GDM1 (cell line): ENCODE results near the gene UQCRHL.
"Not testable (repeated sequence)": the region's sequence is repeated elsewhere in the genome, so short reads cannot be mapped to it uniquely, and the experiment has no call there.

Experiments used
- DNase-seq: peaks from one replicate; lab custom pipeline; 2025; lab: John Stamatoyannopoulos, UW

UQCRHL gene

GRCh38 chr1:15807549-15807948, at the start of gene UQCRHL:
UQCRHL (minus strand) TSS chr1:15807649; CDS start chr1:15807649, 0 bp downstream.
- not testable (repeated sequence) for DNase-seq

DNA sequence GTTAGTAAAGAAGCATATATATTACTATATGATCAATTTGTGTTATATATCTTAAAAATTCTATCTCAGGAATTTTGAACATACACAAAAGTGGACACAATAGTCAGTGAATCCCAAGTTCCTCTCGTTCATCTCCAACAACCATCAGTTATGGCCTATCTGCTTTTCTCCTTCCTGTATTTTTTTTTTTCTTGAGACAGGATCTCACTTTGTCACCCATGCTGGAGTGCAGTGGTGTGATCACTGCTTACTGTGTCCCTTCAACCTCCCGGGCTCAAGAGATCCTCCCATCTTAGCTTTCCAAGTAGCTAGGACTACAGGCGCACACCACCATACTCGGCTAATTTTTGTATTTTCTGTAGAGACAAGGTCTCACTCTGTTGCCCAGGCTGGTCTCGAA, 49.4 kb upstream of the UQCRHL start:
- no peak for DNase-seq

DNA sequence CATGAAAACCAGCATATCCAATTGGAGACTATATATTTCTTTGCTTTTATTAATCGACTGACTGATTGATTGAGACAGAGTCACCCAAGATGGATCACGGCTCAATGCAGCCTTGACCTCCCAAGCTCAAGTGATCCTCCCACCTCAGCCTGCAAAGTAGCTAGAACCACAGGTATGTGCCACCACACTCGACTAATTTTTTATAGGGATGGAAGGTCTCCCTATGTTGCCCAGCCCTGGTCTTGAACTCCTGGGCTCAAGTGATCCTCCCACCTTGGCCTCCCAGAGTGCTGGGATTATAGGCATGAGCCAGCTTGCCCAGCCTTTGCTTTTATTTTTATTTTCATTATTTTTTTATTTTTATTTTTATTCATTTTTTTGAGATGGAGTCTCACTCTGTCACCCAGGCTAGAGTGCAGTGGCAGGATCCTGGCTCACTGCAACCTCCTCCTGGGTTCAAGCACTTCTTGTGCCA, 45.4 kb upstream of the UQCRHL start:
- no peak for DNase-seq

GRCh38 chr1:15852036-15852827, 44.8 kb upstream of the UQCRHL start:
- no peak for DNase-seq

GRCh38 chr1:15851210-15852035, 44.0 kb upstream of the UQCRHL start:
- no peak for DNase-seq

GRCh38 chr1:15850471-15851001, 43.1 kb upstream of the UQCRHL start:
- no peak for DNase-seq

DNA sequence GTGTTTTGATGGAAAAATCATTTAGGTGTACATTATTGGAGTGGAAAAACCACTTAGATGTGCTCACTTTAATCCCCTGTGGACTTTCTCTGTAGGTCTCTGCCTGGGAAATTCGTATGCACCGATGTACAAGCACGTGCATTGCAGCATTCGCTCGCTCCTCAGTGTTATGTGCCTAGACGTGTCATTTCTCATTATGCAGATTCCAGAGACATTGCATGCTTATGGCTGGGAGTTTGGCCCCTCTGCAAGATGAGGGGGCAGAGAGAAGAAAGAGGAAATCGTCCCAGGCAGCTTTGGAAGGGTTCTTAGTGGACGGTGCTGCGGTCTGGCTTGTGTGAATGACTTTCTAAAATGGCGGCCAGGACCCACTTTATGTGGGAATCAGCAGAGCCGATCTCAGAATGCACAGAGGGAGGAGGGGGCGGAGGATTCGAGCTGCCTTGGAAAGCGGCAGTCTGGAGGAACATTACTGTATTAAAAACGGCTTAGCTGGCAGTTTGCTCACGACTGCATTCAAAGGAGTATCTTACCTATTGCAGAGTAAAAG, 42.4 kb upstream of the UQCRHL start:
- DNase-seq: peak; percentile 58

DNA sequence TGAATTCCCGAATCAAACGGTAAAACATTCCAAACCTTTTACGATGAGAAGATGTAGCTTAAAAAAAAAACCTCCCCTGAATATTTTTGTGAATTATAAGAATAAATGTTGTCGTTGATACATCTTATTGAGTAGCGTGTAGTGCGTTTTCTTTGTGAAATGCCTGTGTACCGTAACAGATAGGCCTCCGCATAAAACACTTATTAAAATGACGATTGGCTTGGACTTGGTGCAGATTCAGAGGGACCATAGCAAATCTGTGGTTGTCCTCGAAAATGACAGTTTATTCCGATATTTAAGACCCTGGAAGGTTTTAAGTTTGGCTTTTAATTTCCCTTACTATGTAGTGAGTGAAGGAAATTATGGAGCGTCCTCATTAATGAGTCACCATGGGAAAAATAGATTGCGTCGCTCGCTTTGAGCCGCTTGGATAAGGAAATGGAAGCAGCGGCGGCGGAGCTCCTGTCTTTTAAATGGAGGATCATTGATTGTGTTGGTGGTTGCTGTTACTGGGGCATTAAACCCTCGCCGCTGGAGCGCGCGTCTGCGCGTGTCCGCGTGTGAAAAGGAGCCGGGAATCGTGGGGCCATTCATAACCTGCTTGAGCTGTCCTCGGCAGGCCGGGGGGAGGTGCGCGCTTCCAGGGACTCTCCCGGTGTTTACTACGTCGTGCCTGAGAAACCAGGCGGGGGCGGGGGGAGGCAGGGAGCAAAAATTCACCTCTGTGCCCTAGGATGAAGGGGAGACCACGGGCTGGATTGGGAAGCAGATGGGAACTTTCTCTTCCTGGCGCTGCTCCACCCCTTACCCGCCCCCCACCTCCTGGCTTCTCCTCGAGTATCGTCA, 41.7 kb upstream of the UQCRHL start:
- DNase-seq: peak; percentile 68

DNA sequence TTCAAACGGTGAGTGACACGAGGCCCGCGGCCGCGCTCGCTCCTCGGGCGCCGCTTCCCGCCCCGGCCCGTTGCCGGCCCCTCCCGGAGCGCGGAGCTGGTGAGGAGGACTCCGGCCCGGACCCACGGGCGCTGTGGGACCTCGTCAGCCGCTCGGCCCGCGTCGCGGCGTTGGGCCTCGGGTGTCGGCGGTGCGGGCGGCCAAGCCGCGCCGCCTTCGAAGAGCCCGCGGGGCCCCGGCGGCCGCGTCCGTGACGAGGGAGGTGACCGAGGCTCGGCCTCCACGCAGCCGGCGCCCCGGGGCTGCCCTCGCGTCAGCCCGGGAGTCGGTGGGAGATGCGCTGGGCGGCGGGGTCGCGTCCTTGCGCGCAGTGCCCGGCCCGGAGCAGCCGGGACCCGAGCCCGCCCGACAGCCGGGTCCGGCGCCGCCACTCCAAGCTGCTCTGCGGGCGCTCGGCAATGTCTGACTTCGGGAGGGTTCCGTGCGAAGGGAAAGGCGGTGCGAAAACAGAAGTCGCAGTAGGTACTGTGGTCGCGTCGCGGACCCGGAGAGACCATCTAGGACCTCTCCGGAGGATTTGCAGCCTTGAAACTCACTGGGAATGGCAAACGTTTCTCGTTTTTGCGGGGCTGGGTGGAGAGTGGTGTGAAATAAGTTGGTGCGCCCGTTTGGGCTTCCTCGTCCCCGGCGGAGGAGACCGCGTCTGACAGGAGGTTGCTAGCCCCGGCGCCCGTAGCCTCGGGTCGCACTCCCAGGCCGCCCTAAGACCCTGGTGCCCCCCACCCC, 40.9 kb upstream of the UQCRHL start:
- DNase-seq: no peak

DNA sequence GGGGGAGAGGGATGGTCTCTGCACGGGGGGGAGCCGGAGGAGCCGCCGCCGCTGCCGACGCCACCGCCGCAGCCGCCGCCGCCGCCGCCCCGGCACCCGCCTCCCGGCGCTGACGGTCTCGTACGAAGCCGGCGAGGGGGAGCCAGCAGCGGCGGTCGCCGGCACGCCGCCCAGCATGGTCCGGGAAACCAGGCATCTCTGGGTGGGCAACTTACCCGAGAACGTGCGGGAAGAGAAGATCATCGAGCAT, 40.4 kb upstream of the UQCRHL start:
- DNase-seq: no peak

DNA sequence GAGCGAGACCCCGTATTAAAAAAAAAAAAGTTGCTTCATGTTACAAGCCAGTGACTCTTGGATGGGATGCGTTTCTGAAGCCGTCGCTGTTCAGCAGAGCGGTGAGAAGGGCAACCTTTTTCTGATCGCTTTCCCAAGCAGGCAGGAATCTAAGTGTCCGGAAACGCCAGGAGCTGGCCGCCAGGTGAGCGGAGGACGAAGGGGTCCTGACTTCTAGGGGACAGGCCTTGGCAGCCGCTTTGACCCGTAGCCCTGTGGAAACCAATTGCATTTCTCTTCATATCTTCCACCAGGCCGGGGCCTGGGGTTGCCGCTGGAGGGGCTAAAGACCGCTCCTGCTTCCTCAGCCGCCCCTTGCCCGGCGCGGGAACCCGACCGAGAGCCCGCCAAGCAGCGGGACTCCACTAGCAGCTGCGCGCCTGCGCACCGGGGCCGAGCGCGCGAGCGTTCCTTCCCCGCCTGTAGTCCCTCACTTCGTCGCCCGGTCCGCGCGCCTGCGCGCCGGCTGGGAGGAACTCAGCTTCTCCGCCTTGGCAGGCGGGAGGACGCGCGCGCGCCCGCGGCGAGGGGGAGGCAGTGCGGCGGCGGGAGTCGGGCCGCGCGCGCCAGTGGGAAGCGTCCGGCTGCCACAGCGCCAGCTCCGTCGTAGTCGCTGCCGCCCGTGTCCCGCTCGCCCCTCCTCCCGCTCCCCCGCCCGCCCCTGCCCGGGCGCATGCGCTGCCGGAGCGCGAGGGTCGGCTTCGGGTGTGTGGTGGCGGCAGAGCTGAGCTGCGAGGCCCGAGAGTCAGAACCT, 39.8 kb upstream of the UQCRHL start, which contains the start of gene SPEN:
Gene SPEN (plus strand): TSS at position 608 of the 793 bp plus-strand sequence. CDS start 361 bp downstream, outside the sequence.
- peak; percentile 99 for DNase-seq

DNA sequence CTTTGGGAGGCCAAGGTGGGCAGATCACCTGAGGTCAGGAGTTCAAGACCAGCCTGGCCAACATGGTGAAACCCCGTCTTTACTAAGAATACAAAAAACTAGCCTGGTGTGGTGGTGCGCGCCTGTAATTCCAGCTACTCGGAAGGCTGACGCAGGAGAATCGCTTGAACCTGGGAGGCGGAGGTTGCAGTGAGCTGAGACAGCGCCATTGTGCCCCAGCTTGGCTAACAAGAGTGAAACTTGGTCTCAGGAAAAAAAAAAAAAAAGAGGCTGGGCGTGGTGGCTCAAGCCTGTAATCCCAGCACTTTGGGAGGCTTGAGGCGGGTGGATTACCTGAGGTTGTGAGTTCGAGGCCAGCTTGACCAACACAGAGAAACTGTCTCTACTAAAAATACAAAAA, 38.6 kb upstream of the UQCRHL start:
- not testable (repeated sequence) for DNase-seq

DNA sequence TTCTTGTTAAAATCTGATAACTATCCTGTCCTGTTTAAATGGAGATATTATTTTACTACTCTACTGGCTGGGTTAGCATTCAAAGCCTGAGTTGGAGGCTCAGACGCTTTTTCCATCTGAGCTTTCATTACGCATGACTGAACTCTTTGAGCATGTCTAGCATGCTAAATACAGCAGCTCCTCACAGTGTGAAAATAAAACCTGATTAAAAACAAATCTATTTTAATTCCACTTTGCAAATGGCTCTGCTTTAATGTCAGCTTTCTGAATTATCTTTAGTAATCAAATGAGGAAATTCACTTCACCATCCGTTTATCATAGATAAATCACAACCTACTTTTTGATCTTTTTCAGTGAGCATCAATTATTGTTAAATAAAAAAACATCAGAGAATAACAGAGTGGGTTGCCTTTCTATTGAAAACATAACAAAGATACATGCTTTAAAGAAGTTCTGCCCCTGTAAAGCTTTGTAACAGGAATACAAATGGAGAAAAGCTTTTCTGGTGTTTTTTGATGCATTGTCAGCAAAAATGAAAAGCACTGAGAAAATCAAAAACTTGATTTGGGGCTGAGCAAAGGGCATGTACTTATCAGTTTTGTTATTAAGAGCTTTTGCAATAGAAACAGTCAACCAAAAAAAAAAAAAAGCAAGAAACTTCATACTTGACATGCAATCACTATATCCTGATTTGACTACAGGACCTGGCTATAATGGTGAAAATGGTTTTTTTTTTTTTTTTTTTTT, 36.5 kb upstream of the UQCRHL start:
- no peak for DNase-seq

DNA sequence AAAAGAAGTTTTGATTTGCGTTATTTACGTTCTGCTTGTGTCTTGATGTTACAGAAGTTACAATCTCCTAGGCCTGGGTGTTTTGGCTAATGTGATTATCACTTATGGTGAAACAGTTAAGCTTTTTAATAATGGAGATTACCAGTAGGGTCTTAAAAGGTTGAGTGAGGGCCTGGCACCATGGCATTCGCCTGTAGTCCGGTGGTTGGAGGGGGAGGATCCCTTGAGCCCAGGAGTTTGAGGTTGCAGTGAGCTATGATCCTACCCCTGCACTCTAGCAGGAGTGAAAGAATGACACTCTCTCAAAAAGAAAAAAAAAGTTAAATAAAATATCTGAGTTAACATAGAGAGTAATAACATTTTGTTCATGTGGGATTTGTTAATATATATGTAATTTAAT, 31.3 kb upstream of the UQCRHL start:
- no peak for DNase-seq

DNA sequence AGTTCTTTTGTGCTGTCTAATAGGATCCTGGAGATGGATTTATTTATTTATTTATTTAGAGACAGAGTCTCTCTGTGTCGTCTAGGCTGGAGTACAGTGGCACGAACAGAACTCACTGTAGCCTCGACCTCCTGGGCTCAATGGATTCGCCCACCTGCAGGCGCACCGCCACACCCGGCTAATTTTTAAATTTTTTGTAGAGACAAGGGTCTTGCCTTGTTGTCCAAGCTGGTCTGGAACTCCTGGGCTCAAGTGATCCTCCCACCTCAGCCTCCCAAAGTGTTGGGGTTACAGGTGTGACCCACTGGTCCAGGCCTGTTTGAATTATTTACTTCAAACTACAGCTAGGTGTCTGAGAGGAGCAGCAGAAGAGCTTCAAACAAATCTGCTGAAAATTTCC, 30.5 kb upstream of the UQCRHL start:
- DNase-seq: no peak

DNA sequence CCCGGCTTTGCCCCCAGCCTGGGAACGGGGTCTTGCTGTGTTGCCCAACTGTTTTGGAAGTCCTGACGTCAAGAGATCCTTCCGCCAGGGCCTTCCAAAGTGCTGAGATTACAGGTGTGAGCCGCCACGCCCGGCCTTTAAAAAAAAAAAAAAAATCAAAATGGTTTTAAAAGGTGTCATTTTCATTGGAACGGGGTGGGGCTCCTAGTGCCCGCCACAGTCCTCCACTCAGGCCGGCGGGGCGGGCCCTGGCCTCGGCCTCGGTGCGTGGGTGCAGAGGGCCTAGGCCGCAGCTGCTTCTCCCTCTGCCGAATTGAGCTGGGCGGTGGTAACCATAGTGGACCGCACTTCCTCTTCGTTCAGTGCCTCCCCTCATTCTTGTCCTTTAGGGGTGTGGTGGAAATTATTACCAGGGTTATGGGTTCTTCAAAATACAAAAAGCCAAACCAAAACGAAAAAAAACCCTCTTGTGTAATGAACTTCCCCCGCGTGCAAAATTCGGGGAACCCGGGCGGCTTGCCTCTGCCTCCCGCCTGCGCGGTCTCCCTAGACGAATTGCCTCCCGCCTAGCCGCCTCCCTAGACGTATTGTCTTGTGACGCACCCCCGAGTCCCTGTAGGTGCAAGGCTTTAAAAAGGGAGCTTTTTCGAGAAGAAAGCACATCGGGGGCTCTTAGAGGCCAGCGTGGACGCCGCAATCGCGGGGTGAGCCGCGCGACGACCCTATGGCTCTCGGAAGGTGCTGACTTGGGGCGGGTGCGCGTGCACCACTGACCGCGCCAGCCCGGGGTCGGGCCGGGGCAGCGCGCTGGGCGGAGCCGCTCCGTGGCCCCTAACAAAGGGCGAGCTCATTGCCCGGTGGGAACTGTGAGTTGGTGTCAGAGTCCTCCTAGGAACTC, 29.6 kb upstream of the UQCRHL start:
- DNase-seq: no peak

- not testable (repeated sequence) for DNase-seq
Observed at GRCh38 chr1:15836511-15836771, 29.0 kb upstream of the UQCRHL start.

DNA sequence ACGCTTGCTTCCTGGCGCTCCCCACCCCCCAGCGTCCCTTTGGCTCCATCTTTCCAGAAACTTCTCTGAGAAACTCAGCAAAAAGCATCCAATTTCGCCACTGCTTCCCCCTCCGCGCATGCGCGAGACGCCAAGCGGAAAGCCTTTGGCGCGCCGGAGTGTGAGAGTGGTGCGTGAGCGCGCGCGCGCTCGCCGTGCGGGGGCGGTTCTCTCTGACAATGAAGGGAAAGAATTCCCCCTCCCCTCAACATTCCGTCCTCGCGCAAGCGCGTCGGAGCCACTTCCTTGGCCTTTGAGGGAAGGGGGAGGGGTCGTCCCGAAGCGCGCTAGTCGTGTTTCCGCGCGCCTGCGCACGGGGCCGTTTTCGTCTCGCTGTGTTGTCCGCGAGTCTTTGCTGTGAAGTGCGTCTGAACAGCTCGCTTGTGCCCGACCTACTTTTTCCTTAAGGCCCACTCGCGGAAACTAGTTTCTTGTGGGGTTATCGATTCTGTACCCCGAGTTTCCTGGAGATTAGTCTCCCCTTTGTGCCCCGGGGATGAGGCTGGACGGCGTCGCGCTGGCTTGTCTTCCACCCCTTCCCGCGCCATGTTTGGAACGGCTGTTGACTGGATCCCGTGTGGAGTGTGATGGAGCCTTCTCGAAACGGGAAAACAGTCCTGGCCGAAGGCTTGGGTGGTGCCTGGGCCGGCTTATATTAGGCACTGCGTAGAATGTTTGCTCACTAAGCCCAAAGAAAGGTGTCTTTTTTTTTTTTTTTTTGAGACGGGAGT, 28.5 kb upstream of the UQCRHL start:
- DNase-seq: peak; percentile 99
